HCT116 (cell line): ENCODE results near the gene ELMO2. TPM values are rescaled to one million over a fixed set of nuclear protein-coding genes. Genes with fewer than 3 reads are reported as not detected.

Experiments used
- ATAC-seq: fragments of 200-7000 bp; cut with Tn5 transposase; 2 replicates; pipeline ENCODE4 v1.9.1; 2020; ENCODE audit warnings: mild to moderate bottlenecking, moderate library complexity
- BruUV-seq: library from RNA; stranded (reverse); fragments of 400-500 nt; replicated peaks from 2 replicates; lab custom pipeline; 2021; lab: Mats Ljungman, UMichigan
- CTCF ChIA-PET: fragments of 300-600 bp; sonication (Branson Sonifier 250); formaldehyde crosslinking; loops from one replicate; lab custom pipeline; 2021; ENCODE audit warnings: antibody characterized with exemption; lab: Charles Lee
- POLR2A ChIA-PET: fragments of 300-600, 350-600 bp; sonication (Branson Sonifier 250); formaldehyde crosslinking; loops from one replicate; lab custom pipeline; 2021; ENCODE audit warnings: antibody characterized with exemption; lab: Charles Lee
- RAD21 ChIA-PET, 2 experiments: fragments of 300-600 bp; sonication (Branson Sonifier 250); formaldehyde crosslinking; loops; one replicate each; lab custom pipeline; 2023; ENCODE audit warnings: low total read pairs in 2 of 2; ENCODE audit not compliant: uncharacterized antibody in 2 of 2, unreplicated experiment in 2 of 2, low non-redundant PET in 1 of 2; lab: Charles Lee
- DNase-seq: peaks from one replicate; pipeline ENCODE4 v3.0.0-alpha.2; 2010; ENCODE audit warnings: low read depth, low spot score
- H2AFZ ChIP-seq: fragments of 200-600 bp; shearing (Covaris generic), sonication (generic); 2 replicates; pipeline ENCODE4 v1.6.1; 2017; ENCODE audit warnings: low read depth, mixed run types, mixed read lengths, antibody characterized with exemption, low read length; ENCODE audit not compliant: poor library complexity, severe bottlenecking
- H3K27ac ChIP-seq: 2 replicates; pipeline ENCODE4 v1.5.1; 2012; ENCODE audit warnings: low read depth, low read length
- H3K27me3 ChIP-seq: fragments of 200-600 bp; sonication (generic); 2 replicates; pipeline ENCODE4 v1.6.1; 2016; ENCODE audit warnings: mixed run types, low read length, mixed read lengths; ENCODE audit not compliant: insufficient read depth
- H3K36me3 ChIP-seq, 2 experiments: fragments of 200-500 bp in 1 of 2; fragments of 200-600 bp in 1 of 2; sonication (Bioruptor generic) in 1 of 2; sonication (generic) in 1 of 2; 2 replicates each; pipeline versions ENCODE4 v1.5.1 to v1.6.1; 2014 to 2016; ENCODE audit warnings: low read length in 2 of 2, inconsistent platforms in 1 of 2, mixed read lengths in 1 of 2, mixed run types in 1 of 2; ENCODE audit not compliant: insufficient read depth in 2 of 2, control insufficient read depth in 1 of 2
- H3K4me1 ChIP-seq, 2 experiments: fragments of 200-600 bp in 1 of 2; sonication (generic) in 1 of 2; 2 replicates each; pipeline versions ENCODE4 v1.5.1 to v1.6.1; 2012 to 2017; ENCODE audit warnings: low read length in 2 of 2, inconsistent platforms in 1 of 2, mild to moderate bottlenecking in 1 of 2, mixed read lengths in 1 of 2, mixed run types in 1 of 2, moderate library complexity in 1 of 2; ENCODE audit not compliant: insufficient read depth in 2 of 2, control insufficient read depth in 1 of 2
- H3K4me2 ChIP-seq: fragments of 200-600 bp; sonication (generic); 2 replicates; pipeline ENCODE4 v1.6.1; 2017; ENCODE audit warnings: mixed run types, low read length, mixed read lengths
- H3K4me3 ChIP-seq, 2 experiments: fragments of 200-600 bp in 1 of 2; sonication (generic) in 1 of 2; replicated peaks in 1 of 2; 2 replicates each; pipeline ENCODE4 v1.5.1; 2011 to 2016; ENCODE audit warnings: low read length in 2 of 2, control low read depth in 1 of 2, low read depth in 1 of 2, mild to moderate bottlenecking in 1 of 2, mixed read lengths in 1 of 2, mixed run types in 1 of 2
- H3K79me2 ChIP-seq: fragments of 200-600 bp; sonication (generic); 2 replicates; pipeline ENCODE4 v1.6.1; 2017; ENCODE audit warnings: mild to moderate bottlenecking, mixed run types, low read length, moderate library complexity, mixed read lengths; ENCODE audit not compliant: insufficient read depth
- H3K9ac ChIP-seq: fragments of 200-600 bp; sonication (generic); 2 replicates; pipeline ENCODE4 v1.6.1; 2016; ENCODE audit warnings: low read length, mixed read lengths
- H3K9me2 ChIP-seq: fragments of 200-600 bp; sonication (generic), shearing (Covaris generic); 2 replicates; pipeline ENCODE4 v1.6.1; 2017; ENCODE audit warnings: mixed run types, mild to moderate bottlenecking, moderate library complexity; ENCODE audit not compliant: insufficient read depth
- H3K9me3 ChIP-seq, 2 experiments: fragments of 200-500 bp in 1 of 2; fragments of 200-600 bp in 1 of 2; sonication (Bioruptor generic) in 1 of 2; sonication (generic) in 1 of 2; 2 replicates each; pipeline ENCODE4 v1.6.1; 2014 to 2017; ENCODE audit warnings: low read length in 2 of 2, mixed read lengths in 2 of 2, inconsistent platforms in 1 of 2, low read depth in 1 of 2, mild to moderate bottlenecking in 1 of 2, mixed run types in 1 of 2, moderate library complexity in 1 of 2; ENCODE audit not compliant: control insufficient read depth in 1 of 2, insufficient read depth in 1 of 2
- H4K20me1 ChIP-seq: fragments of 200-600 bp; sonication (generic), shearing (Covaris generic); 2 replicates; pipeline ENCODE4 v1.6.1; 2017; ENCODE audit warnings: mixed run types, mild to moderate bottlenecking, moderate library complexity; ENCODE audit not compliant: insufficient read depth
- CBX3 ChIP-seq: IDR thresholded peaks from 2 replicates; pipeline ENCODE4 v1.6.1; 2012; ENCODE audit warnings: low read depth
- CEBPB ChIP-seq: IDR thresholded peaks from 2 replicates; pipeline ENCODE4 v1.6.1; 2012; ENCODE audit warnings: low read depth
- ELF1 ChIP-seq: IDR thresholded peaks from 2 replicates; pipeline ENCODE4 v1.6.1; 2012; ENCODE audit warnings: low read depth, borderline replicate concordance
- EZH2 ChIP-seq: fragments of 200-600 bp; sonication (generic); IDR thresholded peaks from 2 replicates; pipeline ENCODE4 v1.6.1; 2017; ENCODE audit warnings: antibody characterized with exemption, mixed run types
- EZH2phosphoT487 ChIP-seq: fragments of 200-600 bp; IDR thresholded peaks from 2 replicates; pipeline ENCODE4 v1.6.1; 2018; ENCODE audit warnings: antibody characterized with exemption, borderline replicate concordance
- FOSL1 ChIP-seq: IDR thresholded peaks from 2 replicates; pipeline ENCODE4 v1.6.1; 2012; ENCODE audit warnings: low read depth
- POLR2A ChIP-seq: IDR thresholded peaks from 2 replicates; pipeline ENCODE4 v1.7.0; 2011; ENCODE audit warnings: borderline replicate concordance; ENCODE audit not compliant: insufficient read depth, insufficient read length; ENCODE audit errors: extremely low read depth
- POLR2AphosphoS5 ChIP-seq: IDR thresholded peaks from 2 replicates; pipeline ENCODE4 v1.6.1; 2011; ENCODE audit warnings: mild to moderate bottlenecking, low read depth, low read length, moderate library complexity
- RAD21 ChIP-seq: IDR thresholded peaks from 2 replicates; pipeline ENCODE4 v1.6.1; 2012; ENCODE audit warnings: low read depth, mild to moderate bottlenecking
- SP1 ChIP-seq: IDR thresholded peaks from 2 replicates; pipeline ENCODE4 v1.6.1; 2012; ENCODE audit warnings: low read depth
- SRF ChIP-seq: IDR thresholded peaks from 2 replicates; pipeline ENCODE4 v1.6.1; 2012; ENCODE audit warnings: low read depth
- YY1 ChIP-seq: IDR thresholded peaks from 2 replicates; pipeline ENCODE4 v1.6.1; 2011; ENCODE audit warnings: low read length, low read depth, moderate library complexity, mild to moderate bottlenecking; ENCODE audit not compliant: insufficient replicate concordance; ENCODE audit errors: extremely low read depth
- ZFX ChIP-seq: fragments of 450-650 bp; IDR thresholded peaks from 2 replicates; pipeline ENCODE4 v1.6.1; 2017
- ZNF274 ChIP-seq: fragments of 200-500 bp; sonication (Bioruptor generic); IDR thresholded peaks from 2 replicates; pipeline ENCODE4 v1.6.1; 2014; ENCODE audit warnings: mild to moderate bottlenecking, low read depth, low read length, inconsistent platforms
- intact Hi-C: fragments of 100-400 bp; cut with micrococcal nuclease; formaldehyde crosslinking; loops from 2 replicates; pipeline ENCODE4 v1.10.0; 2022
- total RNA-seq: library from RNA; stranded (reverse); gene quantifications from one replicate; pipeline ENCODE4 v1.2.1, GENCODE V29; 2021; ENCODE audit not compliant: unreplicated experiment
- TF ChIP-seq, protein P1 (sequence below), 3 experiments: fragments of 200-600 bp in 1 of 3; sonication (generic) in 1 of 3; IDR thresholded peaks in 2 of 3; conservative IDR thresholded peaks in 1 of 3; 2 replicates each; pipeline ENCODE4 v1.5.1; 2012 to 2017; ENCODE audit warnings: low read depth in 2 of 3, low read length in 2 of 3, antibody characterized with exemption in 1 of 3, borderline replicate concordance in 1 of 3, control low read depth in 1 of 3, mild to moderate bottlenecking in 1 of 3, mixed read lengths in 1 of 3, mixed run types in 1 of 3, moderate library complexity in 1 of 3; ENCODE audit not compliant: insufficient read depth in 1 of 3
- TF ChIP-seq, protein P2 (sequence below): IDR thresholded peaks from 2 replicates; pipeline ENCODE4 v1.6.1; 2012
- TF ChIP-seq, protein P3 (sequence below): IDR thresholded peaks from 2 replicates; pipeline ENCODE4 v1.6.1; 2012
- TF ChIP-seq, protein P4 (sequence below): IDR thresholded peaks from 2 replicates; pipeline ENCODE4 v1.6.1; 2011; ENCODE audit warnings: mild to moderate bottlenecking, low read length, moderate library complexity; ENCODE audit not compliant: insufficient replicate concordance; ENCODE audit errors: extremely low read depth
- TF ChIP-seq, protein P5 (sequence below): IDR thresholded peaks from 2 replicates; pipeline ENCODE4 v1.6.1; 2012; ENCODE audit warnings: low read depth

Gene ELMO2
- total RNA-seq, 1 experiment from 2014 or later = 22.9 TPM

DNA sequence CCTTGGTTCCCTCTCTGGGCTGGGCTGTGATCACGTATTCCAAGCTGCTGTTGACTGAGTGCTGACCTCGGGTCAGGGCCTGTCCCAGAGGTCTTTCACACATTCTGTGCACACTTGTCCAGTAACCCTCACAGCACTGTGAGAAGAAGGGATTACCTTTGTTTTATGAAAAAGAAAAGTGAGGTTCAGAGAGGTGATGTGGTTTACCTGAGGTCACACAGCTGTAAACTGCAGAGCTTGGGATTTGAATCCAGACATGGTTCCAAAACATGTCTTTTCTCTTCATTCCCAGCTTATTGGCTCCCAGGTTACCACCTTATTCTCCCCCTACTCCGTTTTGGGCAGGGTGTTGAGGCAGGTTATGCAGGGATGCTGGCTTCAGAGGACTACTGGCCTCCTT lies 69.7 kb downstream of the ELMO2 start:
- intact Hi-C loops = no loop called here

More for the DNA sequence above, 69.7 kb downstream of the ELMO2 start:
- POLR2A ChIA-PET = no interaction called here
- Histone ChIP-seq H2AFZ (no peak overlapping the region), H3K79me2 (no peaks in the 10 kb centered on the region), H3K4me3 (no peak overlapping the region), H3K9ac (no peak overlapping the region), H3K9me2 (no peaks in the 10 kb centered on the region), H3K4me2 (no peak overlapping the region), H3K36me3 (no peaks in the 10 kb centered on the region), H3K4me1 (peaks cover 0 to 5% of the 10 kb centered on the region in 2 experiments; a peak in 1 of 4 replicates), H3K27me3 (peaks cover 16% of the 10 kb centered on the region; the same call in 1 of the 2 replicates), H3K9me3 (no peaks in the 10 kb centered on the region), H4K20me1 (no peaks in the 10 kb centered on the region), H3K27ac (no peak overlapping the region)
- CTCF ChIA-PET = no interaction called here
- no peak for DNase-seq
- no peak for ATAC-seq
- RAD21 ChIA-PET = no interaction called here
- no TSS peak for BruUV-seq
- TF ChIP-seq RAD21 (no peak), CEBPB (no peak), YY1 (no peak), ZNF274 (no peak), SP1 (no peak), EZH2 (no peak), SRF (no peak), CBX3 (no peak), FOSL1 (no peak), POLR2AphosphoS5 (no peak), POLR2A (no peak), ZFX (no peak), ELF1 (no peak), EZH2phosphoT487 (no peak)
- TF ChIP-seq, protein P1, sequence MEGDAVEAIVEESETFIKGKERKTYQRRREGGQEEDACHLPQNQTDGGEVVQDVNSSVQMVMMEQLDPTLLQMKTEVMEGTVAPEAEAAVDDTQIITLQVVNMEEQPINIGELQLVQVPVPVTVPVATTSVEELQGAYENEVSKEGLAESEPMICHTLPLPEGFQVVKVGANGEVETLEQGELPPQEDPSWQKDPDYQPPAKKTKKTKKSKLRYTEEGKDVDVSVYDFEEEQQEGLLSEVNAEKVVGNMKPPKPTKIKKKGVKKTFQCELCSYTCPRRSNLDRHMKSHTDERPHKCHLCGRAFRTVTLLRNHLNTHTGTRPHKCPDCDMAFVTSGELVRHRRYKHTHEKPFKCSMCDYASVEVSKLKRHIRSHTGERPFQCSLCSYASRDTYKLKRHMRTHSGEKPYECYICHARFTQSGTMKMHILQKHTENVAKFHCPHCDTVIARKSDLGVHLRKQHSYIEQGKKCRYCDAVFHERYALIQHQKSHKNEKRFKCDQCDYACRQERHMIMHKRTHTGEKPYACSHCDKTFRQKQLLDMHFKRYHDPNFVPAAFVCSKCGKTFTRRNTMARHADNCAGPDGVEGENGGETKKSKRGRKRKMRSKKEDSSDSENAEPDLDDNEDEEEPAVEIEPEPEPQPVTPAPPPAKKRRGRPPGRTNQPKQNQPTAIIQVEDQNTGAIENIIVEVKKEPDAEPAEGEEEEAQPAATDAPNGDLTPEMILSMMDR (IDR thresholded peaks at IDR 0.05 in 2 of 3, conservative IDR thresholded peaks at IDR 0.05 in 1 of 3; ENCODE audit: borderline replicate concordance in 1 of 3, insufficient read depth in 1 of 3, low read depth in 2 of 3, low read length in 2 of 3) = no peak
- TF ChIP-seq, protein P2, sequence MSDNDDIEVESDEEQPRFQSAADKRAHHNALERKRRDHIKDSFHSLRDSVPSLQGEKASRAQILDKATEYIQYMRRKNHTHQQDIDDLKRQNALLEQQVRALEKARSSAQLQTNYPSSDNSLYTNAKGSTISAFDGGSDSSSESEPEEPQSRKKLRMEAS = no peak
- TF ChIP-seq, protein P3, sequence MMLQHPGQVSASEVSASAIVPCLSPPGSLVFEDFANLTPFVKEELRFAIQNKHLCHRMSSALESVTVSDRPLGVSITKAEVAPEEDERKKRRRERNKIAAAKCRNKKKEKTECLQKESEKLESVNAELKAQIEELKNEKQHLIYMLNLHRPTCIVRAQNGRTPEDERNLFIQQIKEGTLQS = no peak
- TF ChIP-seq, protein P4, sequence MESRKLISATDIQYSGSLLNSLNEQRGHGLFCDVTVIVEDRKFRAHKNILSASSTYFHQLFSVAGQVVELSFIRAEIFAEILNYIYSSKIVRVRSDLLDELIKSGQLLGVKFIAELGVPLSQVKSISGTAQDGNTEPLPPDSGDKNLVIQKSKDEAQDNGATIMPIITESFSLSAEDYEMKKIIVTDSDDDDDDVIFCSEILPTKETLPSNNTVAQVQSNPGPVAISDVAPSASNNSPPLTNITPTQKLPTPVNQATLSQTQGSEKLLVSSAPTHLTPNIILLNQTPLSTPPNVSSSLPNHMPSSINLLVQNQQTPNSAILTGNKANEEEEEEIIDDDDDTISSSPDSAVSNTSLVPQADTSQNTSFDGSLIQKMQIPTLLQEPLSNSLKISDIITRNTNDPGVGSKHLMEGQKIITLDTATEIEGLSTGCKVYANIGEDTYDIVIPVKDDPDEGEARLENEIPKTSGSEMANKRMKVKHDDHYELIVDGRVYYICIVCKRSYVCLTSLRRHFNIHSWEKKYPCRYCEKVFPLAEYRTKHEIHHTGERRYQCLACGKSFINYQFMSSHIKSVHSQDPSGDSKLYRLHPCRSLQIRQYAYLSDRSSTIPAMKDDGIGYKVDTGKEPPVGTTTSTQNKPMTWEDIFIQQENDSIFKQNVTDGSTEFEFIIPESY = no peak
- TF ChIP-seq, protein P5, sequence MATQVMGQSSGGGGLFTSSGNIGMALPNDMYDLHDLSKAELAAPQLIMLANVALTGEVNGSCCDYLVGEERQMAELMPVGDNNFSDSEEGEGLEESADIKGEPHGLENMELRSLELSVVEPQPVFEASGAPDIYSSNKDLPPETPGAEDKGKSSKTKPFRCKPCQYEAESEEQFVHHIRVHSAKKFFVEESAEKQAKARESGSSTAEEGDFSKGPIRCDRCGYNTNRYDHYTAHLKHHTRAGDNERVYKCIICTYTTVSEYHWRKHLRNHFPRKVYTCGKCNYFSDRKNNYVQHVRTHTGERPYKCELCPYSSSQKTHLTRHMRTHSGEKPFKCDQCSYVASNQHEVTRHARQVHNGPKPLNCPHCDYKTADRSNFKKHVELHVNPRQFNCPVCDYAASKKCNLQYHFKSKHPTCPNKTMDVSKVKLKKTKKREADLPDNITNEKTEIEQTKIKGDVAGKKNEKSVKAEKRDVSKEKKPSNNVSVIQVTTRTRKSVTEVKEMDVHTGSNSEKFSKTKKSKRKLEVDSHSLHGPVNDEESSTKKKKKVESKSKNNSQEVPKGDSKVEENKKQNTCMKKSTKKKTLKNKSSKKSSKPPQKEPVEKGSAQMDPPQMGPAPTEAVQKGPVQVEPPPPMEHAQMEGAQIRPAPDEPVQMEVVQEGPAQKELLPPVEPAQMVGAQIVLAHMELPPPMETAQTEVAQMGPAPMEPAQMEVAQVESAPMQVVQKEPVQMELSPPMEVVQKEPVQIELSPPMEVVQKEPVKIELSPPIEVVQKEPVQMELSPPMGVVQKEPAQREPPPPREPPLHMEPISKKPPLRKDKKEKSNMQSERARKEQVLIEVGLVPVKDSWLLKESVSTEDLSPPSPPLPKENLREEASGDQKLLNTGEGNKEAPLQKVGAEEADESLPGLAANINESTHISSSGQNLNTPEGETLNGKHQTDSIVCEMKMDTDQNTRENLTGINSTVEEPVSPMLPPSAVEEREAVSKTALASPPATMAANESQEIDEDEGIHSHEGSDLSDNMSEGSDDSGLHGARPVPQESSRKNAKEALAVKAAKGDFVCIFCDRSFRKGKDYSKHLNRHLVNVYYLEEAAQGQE = no peak
